Left ventricle myocardium inferior (tissue), 1 donor: ENCODE data around the gene LPGAT1. TPM values are rescaled to one million over a fixed set of nuclear protein-coding genes. Genes with fewer than 3 reads are reported as not detected.

Experiments used
- DNase-seq: peaks from one replicate; pipeline ENCODE4 v3.0.0-alpha.2; 2020
- H3K27ac ChIP-seq: fragments of 200-600 bp; replicated peaks from 2 replicates; pipeline ENCODE4 v1.8.0; 2021
- H3K27me3 ChIP-seq: fragments of 200-600 bp; 2 replicates; pipeline ENCODE4 v1.8.0; 2021; ENCODE audit warnings: low read depth
- H3K36me3 ChIP-seq: fragments of 200-600 bp; 2 replicates; pipeline ENCODE4 v1.8.0; 2021
- H3K4me1 ChIP-seq: fragments of 200-600 bp; 2 replicates; pipeline ENCODE4 v1.8.0; 2021
- H3K4me3 ChIP-seq: fragments of 200-600 bp; 2 replicates; pipeline ENCODE4 v1.8.0; 2021; ENCODE audit warnings: mild to moderate bottlenecking, moderate library complexity
- H3K9me3 ChIP-seq: fragments of 200-600 bp; replicated peaks from 2 replicates; pipeline ENCODE4 v1.8.0; 2021
- CTCF ChIP-seq: fragments of 200-600 bp; IDR thresholded peaks from 2 replicates; pipeline ENCODE4 v1.8.0; 2021; ENCODE audit warnings: antibody characterized with exemption, mild to moderate bottlenecking, borderline replicate concordance
- intact Hi-C: fragments of 100-400 bp; cut with micrococcal nuclease; formaldehyde crosslinking; loops from one replicate; pipeline ENCODE4 v1.11.0; 2022
- total RNA-seq: library from RNA; stranded (reverse); fragmentation: NEBNext Ultra II Directional; extraction: Animal tissue kit (Norgen Biotek cat#: 25700); gene quantifications from one replicate; pipeline ENCODE4 v1.2.1, GENCODE V29; 2021
- donor health status: DM: no; HTN: yes; CAD: no; lungs with severe emphysema.

LPGAT1 gene
- total RNA-seq, 1 donor from 2014 or later = 24.9 TPM

- H3K4me3 ChIP-seq = no peak overlapping the region
- no peaks in the 10 kb centered on the region for H3K36me3 ChIP-seq
- H3K4me1 ChIP-seq = no peaks in the 10 kb centered on the region
- intact Hi-C loops = no loop called here
- no peaks in the 10 kb centered on the region for H3K9me3 ChIP-seq
- peaks cover 33% of the 10 kb centered on the region for H3K27me3 ChIP-seq
- no peak overlapping the region for H3K27ac ChIP-seq
- TF ChIP-seq CTCF = no peak
- DNase-seq = no peak
Observed at GRCh38 chr1:211738096-211738690, 92.4 kb downstream of the LPGAT1 start.

- Histone ChIP-seq H3K27ac (no peak overlapping the region), H3K36me3 (no peaks in the 10 kb centered on the region), H3K9me3 (no peaks in the 10 kb centered on the region), H3K4me3 (no peak overlapping the region), H3K4me1 (no peaks in the 10 kb centered on the region), H3K27me3 (peaks cover 33% of the 10 kb centered on the region)
- DNase-seq = no peak
- TF ChIP-seq CTCF = no peak
- intact Hi-C loops = no loop called here
Observed at GRCh38 chr1:211737115-211738035, 93.2 kb downstream of the LPGAT1 start.

- no peak overlapping the region for H3K27ac ChIP-seq
- no peak for TF ChIP-seq CTCF
- H3K4me1 ChIP-seq = no peaks in the 10 kb centered on the region
- H3K36me3 ChIP-seq = no peaks in the 10 kb centered on the region
- H3K9me3 ChIP-seq = no peaks in the 10 kb centered on the region
- no peak for DNase-seq
- H3K27me3 ChIP-seq = peaks cover 33% of the 10 kb centered on the region
- H3K4me3 ChIP-seq = no peak overlapping the region
- intact Hi-C loops = no loop called here
Observed at GRCh38 chr1:211736351-211736915, 94.1 kb downstream of the LPGAT1 start.

- DNase-seq = no peak
- Histone ChIP-seq H3K27me3 (peaks cover 33% of the 10 kb centered on the region), H3K27ac (no peak overlapping the region)
Observed at GRCh38 chr1:211735208-211736170, 95.1 kb downstream of the LPGAT1 start.

More at GRCh38 chr1:211735208-211736170, 95.1 kb downstream of the LPGAT1 start:
- Histone ChIP-seq H3K36me3 (no peaks in the 10 kb centered on the region), H3K4me3 (no peak overlapping the region), H3K9me3 (no peaks in the 10 kb centered on the region), H3K4me1 (no peaks in the 10 kb centered on the region)
- no peak for TF ChIP-seq CTCF
- intact Hi-C loops = no loop called here
